ENCODE results near the gene SMYD3.

The SMYD3 gene

GRCh38 chr1:245710961-245711903 lies 795.8 kb downstream of the SMYD3 start:
- Mint-ChIP-seq H3K36me3 (no peaks in the 10 kb centered on the region), H3K4me1 (peaks cover 7% of the 10 kb centered on the region), H3K4me3 (no peak overlapping the region), H3K27ac (no peak overlapping the region), H3K27me3 (peaks cover 8% of the 10 kb centered on the region), H3K9me3 (no peaks in the 10 kb centered on the region)
- DNase-seq (ENCODE audit: low spot score in 2 of 2) (no peak), ATAC-seq (ENCODE audit: low read depth) (no peak)

GRCh38 chr1:245707941-245708340 lies 799.1 kb downstream of the SMYD3 start:
- H3K27ac Mint-ChIP-seq, result no peak overlapping the region
- H3K9me3 Mint-ChIP-seq, result no peaks in the 10 kb centered on the region
- ATAC-seq (ENCODE audit: low read depth) (no peak), DNase-seq (ENCODE audit: low spot score in 2 of 2) (no peak)
- H3K27me3 Mint-ChIP-seq, result peaks cover 8% of the 10 kb centered on the region
- peaks cover 7% of the 10 kb centered on the region for H3K4me1 Mint-ChIP-seq
- no peak overlapping the region for H3K4me3 Mint-ChIP-seq
- H3K36me3 Mint-ChIP-seq, result no peaks in the 10 kb centered on the region

- peaks cover 1% of the 10 kb centered on the region for H3K27me3 Mint-ChIP-seq
- no peaks in the 10 kb centered on the region for H3K36me3 Mint-ChIP-seq
- peak overlapping the region; percentile 28 for H3K27ac Mint-ChIP-seq
- no peaks in the 10 kb centered on the region for H3K9me3 Mint-ChIP-seq
- no peak overlapping the region for H3K4me3 Mint-ChIP-seq
- peaks cover under 1% of the 10 kb centered on the region for H3K4me1 Mint-ChIP-seq
- ATAC-seq (ENCODE audit: low read depth), result no peak
- DNase-seq (ENCODE audit: low spot score in 2 of 2), result no peak
These were observed 802.3 kb downstream of the SMYD3 start for GRCh38 chr1:245704765-245705164.

- H3K27me3 Mint-ChIP-seq, result peaks cover 1% of the 10 kb centered on the region
- DNase-seq (ENCODE audit: low spot score in 2 of 2) (no peak), ATAC-seq (ENCODE audit: low read depth) (no peak)
- no peaks in the 10 kb centered on the region for H3K36me3 Mint-ChIP-seq
- no peak overlapping the region for H3K27ac Mint-ChIP-seq
- no peak overlapping the region for H3K4me3 Mint-ChIP-seq
- peaks cover 5% of the 10 kb centered on the region for H3K4me1 Mint-ChIP-seq
- no peaks in the 10 kb centered on the region for H3K9me3 Mint-ChIP-seq
These were observed 802.7 kb downstream of the SMYD3 start for GRCh38 chr1:245704341-245704740.

GRCh38 chr1:245702346-245702745 lies 804.7 kb downstream of the SMYD3 start:
- H3K36me3 Mint-ChIP-seq, result no peaks in the 10 kb centered on the region
- peaks cover 13% of the 10 kb centered on the region for H3K4me1 Mint-ChIP-seq
- H3K9me3 Mint-ChIP-seq, result no peaks in the 10 kb centered on the region
- DNase-seq (ENCODE audit: low spot score in 2 of 2) (no peak), ATAC-seq (ENCODE audit: low read depth) (no peak)
- no peak overlapping the region for H3K4me3 Mint-ChIP-seq
- H3K27me3 Mint-ChIP-seq, result peaks cover under 1% of the 10 kb centered on the region
- H3K27ac Mint-ChIP-seq, result peak overlapping the region; percentile 46

GRCh38 chr1:245701631-245702030 lies 805.4 kb downstream of the SMYD3 start:
- H3K4me1 Mint-ChIP-seq, result peaks cover 13% of the 10 kb centered on the region
- H3K27me3 Mint-ChIP-seq, result no peaks in the 10 kb centered on the region
- ATAC-seq (ENCODE audit: low read depth) (no peak), DNase-seq (ENCODE audit: low spot score in 2 of 2) (no peak)
- H3K27ac Mint-ChIP-seq, result peak overlapping the region; percentile 46
- no peaks in the 10 kb centered on the region for H3K36me3 Mint-ChIP-seq
- no peak overlapping the region for H3K4me3 Mint-ChIP-seq
- no peaks in the 10 kb centered on the region for H3K9me3 Mint-ChIP-seq

GRCh38 chr1:245700631-245701030 lies 806.4 kb downstream of the SMYD3 start:
- no peak overlapping the region for H3K4me3 Mint-ChIP-seq
- peaks cover 3% of the 10 kb centered on the region for H3K36me3 Mint-ChIP-seq
- DNase-seq (ENCODE audit: low spot score in 2 of 2) (no peak), ATAC-seq (ENCODE audit: low read depth) (no peak)
- H3K27ac Mint-ChIP-seq, result no peak overlapping the region
- H3K4me1 Mint-ChIP-seq, result peaks cover 13% of the 10 kb centered on the region
- no peaks in the 10 kb centered on the region for H3K9me3 Mint-ChIP-seq
- no peaks in the 10 kb centered on the region for H3K27me3 Mint-ChIP-seq
